Stimulated activated CD4-positive, alpha-beta T cell treated with anti-CD3 and anti-CD28 coated beads, TNF-alpha, amount 100 ng/mL, for 1 hour (primary cell): ENCODE measurements around the gene RPL18.
"Not testable (repeated sequence)": the region's sequence is repeated elsewhere in the genome, so short reads cannot be mapped to it uniquely, and the experiment has no call there.

ENCODE experiments used
- DNase-seq, 3 donors: peaks; one replicate each; pipeline ENCODE4 v3.0.0-alpha.2; 2020; ENCODE audit warnings: low read depth in 3 of 3, low spot score in 1 of 3

The RPL18 gene

DNA sequence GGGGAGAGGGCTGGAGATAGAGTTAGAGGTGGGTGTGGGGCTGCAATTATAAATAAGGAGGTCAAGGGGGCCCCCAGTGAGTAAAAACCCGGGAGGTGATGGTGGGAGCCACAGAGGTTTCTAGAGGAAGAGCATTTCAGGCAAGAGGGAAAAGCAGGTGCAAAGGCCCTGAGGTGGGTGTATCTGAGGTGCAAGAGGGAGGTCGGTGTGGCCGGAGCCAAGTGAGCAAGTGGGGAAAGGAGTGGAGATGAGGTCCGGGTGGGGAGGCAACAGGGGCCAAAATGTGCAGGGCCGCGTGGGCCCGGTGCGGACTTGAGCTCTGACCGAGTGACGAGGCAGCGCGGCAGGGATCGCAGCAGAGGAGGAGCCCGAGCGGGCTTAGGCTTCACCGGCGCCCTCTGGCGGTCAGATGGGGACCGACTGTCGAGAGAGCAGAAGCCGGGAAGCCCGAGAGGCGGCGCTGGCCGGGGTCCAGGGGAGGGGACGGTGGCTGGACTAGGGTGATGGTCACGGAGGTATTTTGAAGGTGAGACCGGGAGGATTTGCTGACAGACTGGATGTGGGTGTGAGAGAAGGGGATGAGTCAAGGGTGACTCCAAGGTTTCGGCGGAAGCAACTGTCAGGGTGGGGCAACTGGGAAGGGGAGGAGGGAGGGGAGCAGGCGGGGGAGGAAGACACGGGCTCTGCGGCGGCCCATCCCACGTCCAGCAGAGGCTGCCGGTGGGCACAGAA is 30.1 kb downstream of the RPL18 start:
- peak; percentile 54 to 80 (median 67) for DNase-seq

DNA sequence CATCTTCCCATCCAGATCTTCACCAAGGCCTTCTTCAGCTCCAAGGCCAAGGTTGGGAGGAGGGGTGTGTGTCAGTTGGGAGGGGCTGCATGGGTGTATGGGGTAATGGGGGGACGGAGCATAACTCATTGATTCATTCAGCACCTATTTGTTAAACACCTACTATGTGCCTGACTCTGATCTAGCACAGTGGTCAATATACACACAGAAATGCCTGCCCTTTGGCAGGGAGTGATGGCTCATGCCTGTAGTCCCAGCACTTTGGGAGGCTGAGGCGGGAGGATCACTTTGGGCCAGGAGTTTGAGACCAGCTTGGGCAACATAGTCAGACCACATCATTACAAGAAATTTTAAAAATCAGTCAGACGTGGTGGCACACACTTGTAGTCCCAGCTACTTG is 31.6 kb downstream of the RPL18 start:
- no peak for DNase-seq

DNA sequence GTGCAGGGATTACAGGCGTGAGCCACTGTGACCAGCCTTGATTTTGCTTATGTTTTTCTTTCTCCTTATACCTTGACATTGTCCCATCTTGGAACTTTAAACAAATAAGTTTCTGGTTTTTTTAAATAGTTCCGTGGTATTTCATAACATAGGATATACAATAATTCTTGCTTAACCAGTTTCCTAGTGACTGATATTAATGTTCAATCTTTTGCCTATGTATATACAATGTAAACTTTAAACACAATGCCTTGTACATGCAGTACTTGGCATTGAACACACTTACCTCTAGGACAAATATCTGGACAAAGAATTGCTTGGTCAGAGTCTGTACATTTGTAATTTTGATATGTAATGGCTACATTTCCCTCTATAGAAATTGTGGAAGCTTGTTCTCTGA is 36.8 kb downstream of the RPL18 start:
- DNase-seq, result no peak

DNA sequence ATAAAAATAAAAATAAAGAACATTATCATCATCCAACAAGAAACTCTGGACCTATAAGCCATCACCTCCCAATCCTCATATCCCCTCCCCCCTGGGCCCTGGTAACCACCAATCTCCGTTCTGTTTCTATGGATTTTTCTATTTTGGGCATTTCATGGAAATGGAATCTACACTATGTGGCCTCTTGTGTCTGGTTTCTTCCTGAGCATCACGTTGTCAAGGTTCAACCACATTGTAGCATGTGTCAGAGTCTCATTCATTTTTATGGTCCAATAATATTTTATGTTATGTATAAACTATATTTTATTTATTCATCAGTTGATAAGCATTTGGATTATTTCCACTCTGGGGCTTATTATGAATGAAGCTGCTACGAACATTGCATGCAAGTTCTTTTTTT is 40.1 kb downstream of the RPL18 start:
- no peak for DNase-seq

DNA sequence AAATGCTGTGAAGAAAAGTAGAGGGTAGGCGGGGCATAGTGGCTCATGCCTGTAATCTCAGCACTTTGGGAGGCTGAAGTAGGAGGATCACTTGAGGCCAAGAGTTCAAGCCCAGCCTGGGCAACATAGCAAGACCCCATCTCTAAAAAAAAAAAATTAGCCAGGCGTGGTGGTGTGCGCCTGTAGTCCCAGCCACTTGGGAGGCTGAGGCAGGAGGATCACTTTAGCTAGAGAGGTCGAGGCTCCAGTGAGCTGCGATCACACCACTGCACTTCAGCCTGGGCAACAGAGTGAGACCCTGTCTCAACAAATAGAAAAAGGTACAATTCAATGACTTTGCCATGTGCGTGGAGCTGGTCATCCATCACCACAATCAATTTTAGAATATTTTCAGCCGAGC is 41.1 kb downstream of the RPL18 start:
- DNase-seq, result not testable (repeated sequence)

DNA sequence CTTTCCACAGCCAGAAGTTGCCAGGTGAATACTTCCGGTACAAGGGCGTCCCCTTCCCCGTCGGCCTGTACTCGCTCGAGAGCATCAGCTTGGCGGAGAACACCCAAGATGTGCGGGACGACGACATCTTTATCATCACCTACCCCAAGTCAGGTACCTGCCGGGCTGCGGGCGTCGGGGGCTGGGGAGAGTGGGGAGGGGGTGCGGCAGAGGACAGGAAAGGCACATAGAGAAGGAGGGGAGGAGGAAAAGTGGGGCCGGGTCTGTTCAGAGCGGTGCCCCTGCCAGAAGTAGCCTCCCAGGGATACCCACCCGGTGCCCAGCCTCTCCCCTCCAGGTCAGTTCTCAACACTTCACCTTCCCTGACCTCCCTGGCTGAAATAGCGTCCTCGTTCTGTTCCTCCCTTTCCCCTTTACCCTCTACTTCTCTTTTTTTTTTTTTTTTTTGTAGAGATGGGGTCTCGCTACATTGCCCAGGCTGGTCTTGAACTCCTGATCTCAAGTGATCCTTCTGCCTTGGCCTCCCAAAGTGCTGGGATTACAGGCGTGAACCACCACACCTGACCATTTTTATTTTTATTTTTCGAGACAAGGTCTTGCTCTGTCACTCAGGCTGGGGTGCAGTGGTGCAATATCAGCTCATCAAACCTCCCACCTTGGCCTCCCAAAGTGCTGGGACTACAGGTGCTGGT is 42.9 kb downstream of the RPL18 start:
- no peak for DNase-seq

DNA sequence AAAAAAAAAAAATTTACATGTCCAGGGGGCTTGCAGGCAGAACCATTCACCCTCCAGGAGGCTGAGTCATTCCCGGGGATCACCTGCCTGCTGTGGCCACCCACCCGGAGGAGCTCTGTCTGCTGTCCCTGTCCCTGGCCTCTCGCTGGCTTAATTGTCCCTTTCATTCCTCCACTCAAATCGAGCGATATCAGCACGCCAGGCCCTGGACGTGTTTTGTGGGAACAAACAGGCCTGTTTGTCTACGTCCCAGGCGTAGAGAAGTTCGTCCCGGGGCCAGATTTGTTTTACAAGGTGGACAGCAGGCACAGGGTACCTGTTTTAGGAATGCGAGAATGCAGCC is 45.8 kb downstream of the RPL18 start:
- DNase-seq, result no peak

DNA sequence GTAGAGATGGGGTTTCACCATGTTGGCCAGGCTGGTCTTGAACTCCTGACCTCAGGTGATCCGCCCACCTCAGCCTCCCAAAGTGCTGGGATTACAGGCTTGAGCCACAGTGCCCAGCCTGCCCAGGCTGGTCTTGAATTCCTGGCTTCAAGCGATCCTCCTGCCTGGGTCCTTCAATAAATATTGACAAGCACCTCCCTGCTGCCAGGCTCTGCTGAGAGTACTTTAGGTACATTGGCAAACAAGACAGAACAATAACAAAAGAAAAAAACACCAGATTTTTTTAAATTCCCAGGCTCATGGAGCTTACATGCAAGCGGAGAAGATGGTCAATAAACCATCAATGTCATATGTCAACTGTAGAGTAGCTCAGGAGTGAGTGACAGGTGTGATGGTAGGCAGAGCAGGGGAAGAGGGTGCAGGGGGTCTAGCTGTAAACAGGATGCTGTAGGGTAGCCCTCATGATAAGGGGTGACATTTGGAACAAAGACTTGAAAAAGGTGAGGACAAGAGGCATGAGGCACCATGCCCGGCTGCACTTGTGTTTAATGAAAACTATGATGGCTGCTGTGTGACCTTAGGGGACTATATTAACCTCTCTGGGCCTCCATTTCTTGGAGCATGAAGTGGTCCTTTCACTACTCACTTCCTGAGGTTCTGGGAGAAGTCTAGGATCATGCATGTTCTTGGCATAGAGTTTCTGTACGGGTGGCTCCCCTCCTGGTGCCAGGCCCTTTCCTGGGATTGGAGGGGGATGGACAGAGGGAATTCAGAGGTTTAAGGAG is 47.4 kb downstream of the RPL18 start:
- no peak for DNase-seq

DNA sequence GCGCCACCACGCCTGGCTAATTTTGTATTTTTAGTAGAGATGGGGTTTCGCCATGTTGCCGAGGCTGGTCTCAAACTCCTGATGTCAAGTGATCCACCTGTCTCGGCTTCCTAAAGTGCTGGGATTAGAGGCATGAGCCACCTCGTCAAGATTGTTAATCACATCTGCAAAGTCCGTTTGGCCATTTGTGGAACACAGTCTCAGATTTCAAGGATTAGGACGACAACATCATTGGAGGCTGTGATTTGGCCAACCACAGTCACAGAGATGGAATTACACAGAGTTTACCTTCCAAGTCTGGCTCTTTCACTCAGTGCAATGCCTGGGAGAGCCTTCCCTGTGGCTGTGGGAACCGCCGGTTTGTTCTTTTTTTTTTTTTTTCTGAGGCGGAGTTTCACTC is 49.2 kb downstream of the RPL18 start:
- DNase-seq, result no peak

DNA sequence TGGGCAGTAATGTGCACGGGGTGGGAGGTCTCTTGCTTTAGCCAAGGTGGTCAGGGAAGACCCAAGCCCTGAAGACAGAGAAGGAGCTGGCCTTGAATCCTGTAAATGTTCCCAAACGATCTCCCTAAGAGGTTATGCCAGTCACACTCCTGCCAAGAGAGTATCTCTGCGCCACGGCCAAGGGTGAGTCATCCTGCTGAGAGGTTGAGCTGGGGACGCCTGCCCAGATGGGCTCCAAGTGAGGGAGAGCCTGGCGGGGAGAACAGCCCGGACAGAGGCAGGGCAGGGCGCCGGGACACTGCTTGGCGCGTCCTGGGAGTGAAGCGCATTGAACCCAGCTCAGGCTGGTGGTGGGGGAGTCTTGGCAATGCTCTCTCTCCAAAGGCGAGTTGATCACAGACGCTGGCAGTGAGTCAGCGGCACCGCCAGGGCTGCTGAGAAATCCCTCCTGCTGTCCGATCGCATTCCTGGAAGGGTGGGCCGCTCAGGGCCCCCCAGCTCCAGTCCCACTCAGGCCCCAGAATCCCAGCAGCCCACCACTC is 50.6 kb downstream of the RPL18 start:
- DNase-seq, result no peak
